HepG2 (cell line): Measurements from ENCODE around the gene ZFP36L2. TPM values are rescaled to one million over a fixed set of nuclear protein-coding genes. Genes with fewer than 3 reads are reported as not detected.

ENCODE experiments used
- BCL3 ChIP-seq: sonication (generic); formaldehyde crosslinking; IDR thresholded peaks from 2 replicates; pipeline ENCODE4 v1.5.1; 2020; ENCODE audit warnings: mild to moderate bottlenecking, missing genetic modification reagents, moderate library complexity
- CBX1 ChIP-seq: IDR thresholded peaks from one replicate; pipeline ENCODE4 v1.6.1; 2016; ENCODE audit warnings: antibody characterized with exemption, low read depth
- EED ChIP-seq: sonication (generic); formaldehyde crosslinking; IDR thresholded peaks from 2 replicates; pipeline ENCODE4 v1.5.0; 2020; ENCODE audit warnings: mild to moderate bottlenecking, missing genetic modification reagents
- ETV6 ChIP-seq: sonication (generic); formaldehyde crosslinking; conservative IDR thresholded peaks from 2 replicates; pipeline ENCODE4 v1.4.0; 2020; ENCODE audit warnings: missing genetic modification reagents
- FOXJ3 ChIP-seq: sonication (generic); formaldehyde crosslinking; IDR thresholded peaks from 2 replicates; pipeline ENCODE4 v1.4.0; 2020; ENCODE audit warnings: missing genetic modification reagents, mild to moderate bottlenecking, borderline replicate concordance
- GLI4 ChIP-seq: sonication (generic); formaldehyde crosslinking; IDR thresholded peaks from 2 replicates; pipeline ENCODE4 v1.5.1; 2020; ENCODE audit warnings: missing genetic modification reagents, mild to moderate bottlenecking, moderate library complexity, borderline replicate concordance
- KLF12 ChIP-seq: sonication (generic); formaldehyde crosslinking; IDR thresholded peaks from 2 replicates; pipeline ENCODE4 v1.4.0; 2020; ENCODE audit warnings: missing genetic modification reagents, borderline replicate concordance
- NFE2 ChIP-seq: sonication (generic); formaldehyde crosslinking; IDR thresholded peaks from 2 replicates; pipeline ENCODE4 v1.4.0; 2020; ENCODE audit warnings: missing genetic modification reagents
- NR2F1 ChIP-seq, 2 experiments: fragments of 450-650 bp in 1 of 2; formaldehyde crosslinking in 1 of 2; IDR thresholded peaks; 2 replicates each; pipeline versions ENCODE4 v1.5.0 to v1.6.1; 2016 to 2020; ENCODE audit warnings: mild to moderate bottlenecking in 1 of 2, missing compliant biosample characterization in 1 of 2, missing genetic modification reagents in 1 of 2, moderate library complexity in 1 of 2
- NR2F2 ChIP-seq: IDR thresholded peaks from 2 replicates; pipeline ENCODE4 v1.6.1; 2012; ENCODE audit warnings: low read depth, inconsistent platforms, borderline replicate concordance
- RXRB ChIP-seq: IDR thresholded peaks from 2 replicates; pipeline ENCODE4 v1.6.1; 2016; ENCODE audit warnings: borderline replicate concordance, missing genetic modification reagents, missing compliant biosample characterization
- ZBTB21 ChIP-seq: sonication (generic); formaldehyde crosslinking; IDR thresholded peaks from 2 replicates; pipeline ENCODE4 v1.4.0; 2020; ENCODE audit warnings: missing genetic modification reagents
- ZBTB39 ChIP-seq: sonication (generic); formaldehyde crosslinking; IDR thresholded peaks from 2 replicates; pipeline ENCODE4 v1.5.0; 2020; ENCODE audit warnings: missing genetic modification reagents
- ZNF503 ChIP-seq: sonication (generic); formaldehyde crosslinking; IDR thresholded peaks from 2 replicates; pipeline ENCODE4 v1.4.0; 2020; ENCODE audit warnings: missing genetic modification reagents
- ZNF609 ChIP-seq: sonication (generic); formaldehyde crosslinking; IDR thresholded peaks from 2 replicates; pipeline ENCODE4 v1.4.0; 2020; ENCODE audit warnings: mild to moderate bottlenecking, missing genetic modification reagents, borderline replicate concordance
- ZNF773 ChIP-seq: sonication (generic); formaldehyde crosslinking; IDR thresholded peaks from 2 replicates; pipeline ENCODE4 v1.4.0; 2020; ENCODE audit warnings: missing genetic modification reagents, borderline replicate concordance
- polyA plus RNA-seq, 8 experiments: library from polyadenylated mRNA; depleted of rRNA in 3 of 8; stranded (reverse) in 7 of 8; unstranded in 1 of 8; fragments of >200 nt; fragmentation: Illumina TruSeq in 4 of 8; extraction: Trizol in 4 of 8; gene quantifications; 2 replicates each; pipeline versions ENCODE4 v1.2.1 to v1.2.3, GENCODE V29; 2011 to 2016; ENCODE audit warnings: low read depth in 4 of 8, missing spikeins in 1 of 8, mixed read lengths in 1 of 8; ENCODE audit not compliant: insufficient read depth in 1 of 8
- total RNA-seq, 5 experiments: library from RNA; depleted of rRNA; stranded (reverse); fragments of >200 nt; fragmentation: Illumina TruSeq; extraction: Trizol; gene quantifications; 2 replicates each; pipeline ENCODE4 v1.2.3, GENCODE V29; 2016; ENCODE audit warnings: low read depth in 1 of 5

ZFP36L2 gene
- total and polyA plus RNA-seq, 2 of the 13 experiments (the other 11 are each of a cell fraction or from before 2014, with no cell fraction given), result 11.2 to 21.8 TPM

- TF ChIP-seq ZNF609 (CRISPR knock-in tag) (no peak; the same call in 1 of the 2 replicates), CBX1 (no peak), NFE2 (CRISPR knock-in tag) (no peak), NR2F2 (no peak), ETV6 (CRISPR knock-in tag) (peak; percentile 64), KLF12 (CRISPR knock-in tag) (no peak), NR2F1 (CRISPR knock-in tag; IDR thresholded peaks at IDR 0.05) (no peak), ZNF773 (CRISPR knock-in tag) (no peak; the same call in 1 of the 2 replicates), ZBTB21 (CRISPR knock-in tag) (no peak), RXRB (peak; percentile 37; the same call in 1 of the 2 replicates), EED (CRISPR knock-in tag) (no peak), BCL3 (CRISPR knock-in tag) (peak; percentile 68), ZBTB39 (CRISPR knock-in tag) (no peak), ZNF503 (CRISPR knock-in tag) (no peak), FOXJ3 (0 out of 2 replicates have a peak, but pooled peaks have one; percentile 18), GLI4 (no peak)
Observed at GRCh38 chr2:43225788-43226557, 433 bp downstream of the ZFP36L2 start (continued).
